Gastroesophageal sphincter (tissue), 3 donors: ENCODE data around the gene PEX5.

Experiments
- CTCF ChIP-seq, 4 experiments: fragments of 200-600 bp in 2 of 4; fragments of 450-650 bp in 2 of 4; sonication (generic) in 1 of 4; IDR thresholded peaks; one replicate each; pipeline ENCODE4 v1.5.1; 2017 to 2019; ENCODE audit warnings: antibody characterized with exemption in 4 of 4, mild to moderate bottlenecking in 2 of 4, moderate library complexity in 2 of 4
- POLR2A ChIP-seq, 2 donors: fragments of 450-650 bp; IDR thresholded peaks; one replicate each; pipeline ENCODE4 v1.6.1; 2017; ENCODE audit warnings: antibody characterized with exemption in 2 of 2, mild to moderate bottlenecking in 2 of 2, moderate library complexity in 1 of 2
- POLR2AphosphoS5 ChIP-seq: sonication (generic); formaldehyde crosslinking; IDR thresholded peaks from one replicate; pipeline ENCODE4 v1.6.1; 2017; ENCODE audit warnings: antibody characterized with exemption

GRCh38 chr12:7212678-7213077, 23.2 kb downstream of the PEX5 start:
- TF ChIP-seq CTCF (IDR thresholded peaks at IDR 0.05) (no peak), POLR2AphosphoS5 (no peak), POLR2A (IDR thresholded peaks at IDR 0.05) (no peak)
